Transverse colon (tissue), 4 donors: ENCODE data around the gene HTT-AS. TPM values are rescaled to one million over a fixed set of nuclear protein-coding genes. Genes with fewer than 3 reads are reported as not detected.
"Not testable (repeated sequence)": the region's sequence is repeated elsewhere in the genome, so short reads cannot be mapped to it uniquely, and the experiment has no call there.

Experiments used
- DNase-seq: peaks from one replicate; pipeline ENCODE4 v3.0.0-alpha.2; 2019
- H3K27ac ChIP-seq, 4 donors: fragments of 200-600 bp; sonication (generic); 2 replicates each; pipeline ENCODE4 v1.5.1; 2016 to 2018; ENCODE audit warnings: inconsistent platforms in 4 of 4
- H3K27me3 ChIP-seq: fragments of 200-600 bp; sonication (generic); 2 replicates; pipeline ENCODE4 v1.5.1; 2017; ENCODE audit warnings: inconsistent platforms
- H3K36me3 ChIP-seq, 4 donors: fragments of 200-600 bp; sonication (generic); 2 replicates each; pipeline ENCODE4 v1.5.1; 2017 to 2019; ENCODE audit warnings: inconsistent platforms in 4 of 4
- H3K4me1 ChIP-seq, 4 donors: fragments of 200-600 bp; sonication (generic); 2 replicates each; pipeline ENCODE4 v1.5.1; 2017 to 2020; ENCODE audit warnings: inconsistent platforms in 4 of 4
- H3K4me3 ChIP-seq, 4 donors: fragments of 200-600 bp; sonication (generic); 1 replicate in 1 of 4; 2 replicates in 3 of 4; pipeline versions ENCODE4 v1.5.1 to v1.6.1; 2017 to 2019; ENCODE audit warnings: inconsistent platforms in 4 of 4
- H3K9me3 ChIP-seq, 2 donors: fragments of 200-600 bp; sonication (generic); 2 replicates each; pipeline ENCODE4 v1.5.1; 2017 to 2019; ENCODE audit warnings: inconsistent platforms in 2 of 2
- EP300 ChIP-seq: sonication (generic); formaldehyde crosslinking; IDR thresholded peaks from one replicate; pipeline ENCODE4 v1.6.1; 2017; ENCODE audit warnings: antibody characterized with exemption, low read depth
- POLR2A ChIP-seq: fragments of 450-650 bp; IDR thresholded peaks from one replicate; pipeline ENCODE4 v1.6.1; 2016; ENCODE audit warnings: antibody characterized with exemption, mild to moderate bottlenecking, moderate library complexity
- POLR2AphosphoS5 ChIP-seq, 3 donors: sonication (generic); formaldehyde crosslinking; IDR thresholded peaks; one replicate each; pipeline ENCODE4 v1.6.1; 2016; ENCODE audit warnings: antibody characterized with exemption in 3 of 3
- WGBS, 2 donors: methylation state at CpG; one replicate each; pipeline ENCODE4 v1.1.5; 2018; ENCODE audit warnings: low coverage in 1 of 2; 5-methylcytosine and 5-hydroxymethylcytosine counted together
- in situ Hi-C, 4 donors: fragments of 200-750 bp; cut with MboI; loops; one replicate each; pipeline versions ENCODE4 v1.15.0 to v1.15.1; 2017; ENCODE audit warnings: low sequenced_read_pairs in 3 of 4, low pct_ligation_motif_present in 1 of 4, low pct_unique_long_range_greater_than_20kb in 1 of 4
- intact Hi-C: fragments of 100-400 bp; cut with DNase I; formaldehyde crosslinking; loops from one replicate; pipeline ENCODE4 v1.15.1; 2023; ENCODE audit warnings: low total_unique reads
- total RNA-seq, 4 donors: library from RNA; depleted of rRNA; stranded (reverse); fragments of >200 nt; gene quantifications; one replicate each; pipeline ENCODE4 v1.1.0, GENCODE V29; 2016
- TF ChIP-seq, protein P1 (sequence below), 5 experiments: fragments of 200-600 bp in 3 of 5; fragments of 450-650 bp in 2 of 5; sonication (generic) in 3 of 5; IDR thresholded peaks; 1 replicate in 2 of 5; 2 replicates in 3 of 5; pipeline ENCODE4 v1.5.1; 2016 to 2017; ENCODE audit warnings: antibody characterized with exemption in 5 of 5, inconsistent platforms in 3 of 5, mild to moderate bottlenecking in 2 of 5, moderate library complexity in 1 of 5

Gene HTT-AS
- total RNA-seq, 4 donors from 2014 or later: not detected

GRCh38 chr4:3062471-3062870 is 11.9 kb downstream of the HTT-AS start:
- Histone ChIP-seq H3K4me1 (no peaks in the 10 kb centered on the region), H3K27me3 (no peaks in the 10 kb centered on the region), H3K9me3 (no peaks in the 10 kb centered on the region), H3K36me3 (no peaks in the 10 kb centered on the region), H3K4me3 (no peak overlapping the region), H3K27ac (no peak overlapping the region)
- no peak for TF ChIP-seq POLR2AphosphoS5 (IDR thresholded peaks at IDR 0.05)
- TF ChIP-seq POLR2A: no peak
- TF ChIP-seq EP300: no peak
- TF ChIP-seq, protein P1, sequence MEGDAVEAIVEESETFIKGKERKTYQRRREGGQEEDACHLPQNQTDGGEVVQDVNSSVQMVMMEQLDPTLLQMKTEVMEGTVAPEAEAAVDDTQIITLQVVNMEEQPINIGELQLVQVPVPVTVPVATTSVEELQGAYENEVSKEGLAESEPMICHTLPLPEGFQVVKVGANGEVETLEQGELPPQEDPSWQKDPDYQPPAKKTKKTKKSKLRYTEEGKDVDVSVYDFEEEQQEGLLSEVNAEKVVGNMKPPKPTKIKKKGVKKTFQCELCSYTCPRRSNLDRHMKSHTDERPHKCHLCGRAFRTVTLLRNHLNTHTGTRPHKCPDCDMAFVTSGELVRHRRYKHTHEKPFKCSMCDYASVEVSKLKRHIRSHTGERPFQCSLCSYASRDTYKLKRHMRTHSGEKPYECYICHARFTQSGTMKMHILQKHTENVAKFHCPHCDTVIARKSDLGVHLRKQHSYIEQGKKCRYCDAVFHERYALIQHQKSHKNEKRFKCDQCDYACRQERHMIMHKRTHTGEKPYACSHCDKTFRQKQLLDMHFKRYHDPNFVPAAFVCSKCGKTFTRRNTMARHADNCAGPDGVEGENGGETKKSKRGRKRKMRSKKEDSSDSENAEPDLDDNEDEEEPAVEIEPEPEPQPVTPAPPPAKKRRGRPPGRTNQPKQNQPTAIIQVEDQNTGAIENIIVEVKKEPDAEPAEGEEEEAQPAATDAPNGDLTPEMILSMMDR (IDR thresholded peaks at IDR 0.05): no peak
- intact Hi-C loops (no loop called here), in situ Hi-C loops (no loop called here)
- 80 to 88% methylated on average over 8 to 12 of the region's 12 CpGs for WGBS, 2 donors
- DNase-seq: no peak

- WGBS, 2 donors: 94 to 95% methylated on average over 4 to 6 of the region's 6 CpGs
- H3K36me3 ChIP-seq: no peaks in the 10 kb centered on the region
- no peaks in the 10 kb centered on the region for H3K27me3 ChIP-seq
- no peak overlapping the region for H3K4me3 ChIP-seq
- no peak overlapping the region for H3K27ac ChIP-seq
- no peaks in the 10 kb centered on the region for H3K4me1 ChIP-seq
- intact Hi-C loops (no loop called here), in situ Hi-C loops (no loop called here)
- TF ChIP-seq POLR2AphosphoS5 (IDR thresholded peaks at IDR 0.05) (no peak), EP300 (no peak), POLR2A (no peak)
- TF ChIP-seq, protein P1 (IDR thresholded peaks at IDR 0.05): no peak
- DNase-seq: no peak
- peaks cover 0 to under 1% of the 10 kb centered on the region in 2 donors for H3K9me3 ChIP-seq
Measured at GRCh38 chr4:3060946-3061345, 13.4 kb downstream of the HTT-AS start.

- DNase-seq: no peak
- TF ChIP-seq POLR2A: no peak
- H3K4me1 ChIP-seq: no peaks in the 10 kb centered on the region
- intact Hi-C loops (no loop called here), in situ Hi-C loops (no loop called here)
- 89 to 96% methylated on average over 1 to 6 of the region's 6 CpGs for WGBS, 2 donors
- no peaks in the 10 kb centered on the region for H3K27me3 ChIP-seq
- H3K27ac ChIP-seq: no peak overlapping the region
- H3K9me3 ChIP-seq: peaks cover 0 to 4% of the 10 kb centered on the region in 2 donors
- no peaks in the 10 kb centered on the region for H3K36me3 ChIP-seq
- no peak overlapping the region for H3K4me3 ChIP-seq
Measured at GRCh38 chr4:3059943-3060342, 14.4 kb downstream of the HTT-AS start.

- in situ Hi-C loops (no loop called here), intact Hi-C loops (no loop called here)
- Histone ChIP-seq H3K4me1 (no peaks in the 10 kb centered on the region), H3K36me3 (no peaks in the 10 kb centered on the region), H3K9me3 (peaks cover 0 to 4% of the 10 kb centered on the region in 2 donors), H3K27me3 (no peaks in the 10 kb centered on the region), H3K27ac (no peak overlapping the region), H3K4me3 (no peak overlapping the region)
- 86 to 95% methylated on average over 2 of the region's 2 CpGs for WGBS, 2 donors
- TF ChIP-seq, protein P1 (IDR thresholded peaks at IDR 0.05): no peak
- TF ChIP-seq POLR2A (no peak), POLR2AphosphoS5 (IDR thresholded peaks at IDR 0.05) (no peak), EP300 (no peak)
- DNase-seq: no peak
Measured at GRCh38 chr4:3054169-3054759, 20.1 kb downstream of the HTT-AS start.

- WGBS, 2 donors: 85 to 92% methylated on average over 2 to 12 of the region's 12 CpGs
- in situ Hi-C loops: not testable (repeated sequence)
Measured at GRCh38 chr4:3051141-3051897, 23.0 kb downstream of the HTT-AS start.

More at GRCh38 chr4:3051141-3051897, 23.0 kb downstream of the HTT-AS start:
- H3K27ac ChIP-seq, H3K4me1 ChIP-seq, intact Hi-C loops, H3K9me3 ChIP-seq, H3K27me3 ChIP-seq, DNase-seq, H3K36me3 ChIP-seq, H3K4me3 ChIP-seq: not testable (repeated sequence)
